Tibial nerve (tissue), 4 donors: ENCODE data around the gene PLCG1.

Experiments
- EP300 ChIP-seq, 2 donors: sonication (generic); formaldehyde crosslinking; IDR thresholded peaks; one replicate each; pipeline ENCODE4 v1.6.1; 2017; ENCODE audit warnings: antibody characterized with exemption in 2 of 2, mild to moderate bottlenecking in 1 of 2
- POLR2A ChIP-seq, 2 donors: fragments of 450-650 bp; IDR thresholded peaks; one replicate each; pipeline ENCODE4 v1.6.1; 2017; ENCODE audit warnings: antibody characterized with exemption in 2 of 2, mild to moderate bottlenecking in 2 of 2, moderate library complexity in 2 of 2
- TF ChIP-seq, protein P1 (sequence below), 5 experiments: fragments of 200-600 bp in 3 of 5; fragments of 450-650 bp in 2 of 5; sonication (generic) in 3 of 5; IDR thresholded peaks; one replicate each; pipeline ENCODE4 v1.5.1; 2016 to 2019; ENCODE audit warnings: antibody characterized with exemption in 5 of 5, mild to moderate bottlenecking in 3 of 5, moderate library complexity in 2 of 5

DNA sequence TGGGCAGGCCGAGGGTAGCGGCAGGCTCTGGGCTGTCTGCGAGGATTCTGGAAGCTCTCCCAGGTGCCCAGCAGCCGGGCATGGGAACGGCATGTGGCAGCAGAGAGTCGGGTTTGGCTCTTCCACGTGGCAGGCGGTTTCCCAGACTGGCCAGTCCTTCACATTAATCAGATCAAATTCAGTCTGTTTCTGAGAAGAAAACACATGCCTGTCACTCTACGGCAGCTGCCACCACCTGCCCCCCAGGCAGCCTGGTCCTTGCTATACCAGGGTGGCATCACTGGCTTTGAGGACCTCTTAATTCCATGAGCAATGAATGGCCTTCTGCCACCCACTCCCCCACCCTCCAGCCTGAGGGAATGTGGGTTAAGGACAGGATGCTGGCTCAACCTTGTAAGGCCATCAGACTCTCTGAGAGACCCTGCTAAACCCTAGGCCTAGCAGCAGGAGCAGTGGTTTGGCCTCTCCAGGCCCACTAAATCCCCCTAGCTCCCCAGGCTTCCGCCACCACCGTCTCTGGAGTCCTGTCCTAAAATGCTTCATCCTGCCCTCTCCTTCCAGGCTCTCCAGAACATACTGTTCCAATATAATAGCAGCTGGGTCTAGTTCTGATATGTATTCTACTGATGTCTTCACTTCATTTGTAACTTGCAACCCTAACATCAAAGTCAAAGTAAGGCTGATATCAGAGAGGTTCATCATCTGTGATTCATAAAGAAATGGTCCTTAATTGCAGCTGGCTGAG is 47.8 kb downstream of the PLCG1 start:
- no peak for TF ChIP-seq POLR2A (IDR thresholded peaks at IDR 0.05)
- TF ChIP-seq, protein P1, sequence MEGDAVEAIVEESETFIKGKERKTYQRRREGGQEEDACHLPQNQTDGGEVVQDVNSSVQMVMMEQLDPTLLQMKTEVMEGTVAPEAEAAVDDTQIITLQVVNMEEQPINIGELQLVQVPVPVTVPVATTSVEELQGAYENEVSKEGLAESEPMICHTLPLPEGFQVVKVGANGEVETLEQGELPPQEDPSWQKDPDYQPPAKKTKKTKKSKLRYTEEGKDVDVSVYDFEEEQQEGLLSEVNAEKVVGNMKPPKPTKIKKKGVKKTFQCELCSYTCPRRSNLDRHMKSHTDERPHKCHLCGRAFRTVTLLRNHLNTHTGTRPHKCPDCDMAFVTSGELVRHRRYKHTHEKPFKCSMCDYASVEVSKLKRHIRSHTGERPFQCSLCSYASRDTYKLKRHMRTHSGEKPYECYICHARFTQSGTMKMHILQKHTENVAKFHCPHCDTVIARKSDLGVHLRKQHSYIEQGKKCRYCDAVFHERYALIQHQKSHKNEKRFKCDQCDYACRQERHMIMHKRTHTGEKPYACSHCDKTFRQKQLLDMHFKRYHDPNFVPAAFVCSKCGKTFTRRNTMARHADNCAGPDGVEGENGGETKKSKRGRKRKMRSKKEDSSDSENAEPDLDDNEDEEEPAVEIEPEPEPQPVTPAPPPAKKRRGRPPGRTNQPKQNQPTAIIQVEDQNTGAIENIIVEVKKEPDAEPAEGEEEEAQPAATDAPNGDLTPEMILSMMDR (IDR thresholded peaks at IDR 0.05) = no peak
- TF ChIP-seq EP300 (IDR thresholded peaks at IDR 0.05) = no peak
